Measurements from ENCODE around the gene KLHL22. TPM values are rescaled to one million over a fixed set of nuclear protein-coding genes. Genes with fewer than 3 reads are reported as not detected.
"Not testable (repeated sequence)": the region's sequence is repeated elsewhere in the genome, so short reads cannot be mapped to it uniquely, and the experiment has no call there.

KLHL22 gene
- total RNA-seq, 1 donor from 2014 or later = 58.4 TPM

DNA sequence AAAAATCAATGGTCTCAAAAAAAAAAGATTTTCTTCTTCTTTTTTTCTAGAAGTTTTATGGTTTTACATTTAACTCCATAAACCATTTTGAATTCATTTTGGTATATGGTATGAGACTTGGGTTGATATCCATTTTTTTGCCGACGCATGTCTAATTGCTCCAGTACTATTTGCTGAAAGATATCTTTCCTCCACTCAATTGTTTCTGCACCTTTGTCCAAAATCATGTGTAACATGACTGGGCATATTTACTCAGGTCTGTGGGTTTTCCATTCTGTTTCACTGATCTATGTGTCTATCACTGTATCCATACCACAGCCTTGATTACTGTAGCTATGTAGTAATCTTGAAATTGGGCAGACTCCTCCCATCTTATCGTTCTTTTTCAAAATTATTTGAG lies 42.4 kb downstream of the KLHL22 start:
- Mint-ChIP-seq H3K27me3 (ENCODE audit: low read depth) (no peaks in the 10 kb centered on the region), H3K9me3 (no peaks in the 10 kb centered on the region), H3K36me3 (peaks cover 34% of the 10 kb centered on the region), H3K27ac (no peak overlapping the region), H3K4me3 (no peak overlapping the region), H3K4me1 (peaks cover 9% of the 10 kb centered on the region)
- no peak for TF ChIP-seq CTCF (IDR thresholded peaks at IDR 0.05; ENCODE audit: unreplicated experiment)
- no peak for DNase-seq (ENCODE audit: low spot score in 2 of 2, unreplicated experiment in 2 of 2)

DNA sequence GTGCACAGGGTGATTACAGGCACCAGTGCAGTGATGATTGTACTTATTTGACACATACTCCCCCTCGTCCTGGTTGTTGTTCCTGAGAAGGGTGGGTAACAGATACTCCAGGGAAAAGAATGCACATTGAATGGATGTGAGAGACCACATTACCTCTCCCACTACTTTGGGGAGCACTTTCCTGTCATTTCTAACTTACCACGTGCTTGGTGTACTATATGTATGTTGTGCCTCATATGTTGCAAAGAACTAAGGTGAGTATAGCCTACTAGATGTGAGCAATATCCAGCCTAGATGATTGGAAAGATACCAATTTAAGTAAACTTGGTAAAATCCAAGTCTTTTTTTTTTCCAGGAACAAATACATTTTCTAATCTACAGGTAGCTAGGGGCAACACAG lies 43.7 kb downstream of the KLHL22 start:
- no peak for DNase-seq (ENCODE audit: low spot score in 2 of 2, unreplicated experiment in 2 of 2)
- H3K9me3 Mint-ChIP-seq = no peaks in the 10 kb centered on the region
- no peak overlapping the region for H3K4me3 Mint-ChIP-seq
- TF ChIP-seq CTCF (IDR thresholded peaks at IDR 0.05; ENCODE audit: unreplicated experiment) = no peak
- H3K27ac Mint-ChIP-seq = no peak overlapping the region
- H3K4me1 Mint-ChIP-seq = peaks cover 9% of the 10 kb centered on the region
- H3K27me3 Mint-ChIP-seq (ENCODE audit: low read depth) = no peaks in the 10 kb centered on the region
- H3K36me3 Mint-ChIP-seq = peaks cover 32% of the 10 kb centered on the region

DNA sequence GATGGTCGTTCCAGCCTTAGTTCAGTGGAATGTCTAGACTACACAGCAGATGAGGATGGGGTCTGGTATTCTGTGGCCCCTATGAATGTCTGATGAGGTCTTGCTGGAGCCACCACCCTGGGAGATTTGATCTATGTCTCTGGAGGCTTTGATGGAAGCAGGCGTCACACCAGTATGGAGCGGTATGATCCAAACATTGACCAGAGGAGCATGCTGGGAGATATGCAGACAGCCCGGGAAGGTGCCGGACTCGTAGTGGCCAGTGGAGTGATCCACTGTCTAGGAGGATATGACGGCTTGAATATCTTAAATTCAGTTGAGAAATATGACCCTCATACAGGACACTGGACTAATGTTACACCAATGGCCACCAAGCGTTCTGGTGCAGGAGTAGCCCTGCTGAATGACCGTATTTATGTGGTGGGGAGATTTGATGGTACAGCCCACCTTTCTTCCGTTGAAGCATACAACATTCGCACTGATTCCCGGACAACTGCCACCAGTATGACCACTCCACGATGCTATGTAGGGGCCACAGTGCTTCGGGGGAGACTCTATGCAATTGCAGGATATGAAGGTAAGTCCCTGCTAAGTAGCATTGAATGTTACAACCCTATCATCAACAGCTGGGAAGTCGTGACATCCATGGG lies 44.3 kb downstream of the KLHL22 start:
- H3K27me3 Mint-ChIP-seq (ENCODE audit: low read depth); DNase-seq (ENCODE audit: low spot score in 2 of 2, unreplicated experiment in 2 of 2); H3K4me1 Mint-ChIP-seq; H3K9me3 Mint-ChIP-seq; H3K27ac Mint-ChIP-seq; H3K4me3 Mint-ChIP-seq: not testable (repeated sequence)
- peaks cover 37% of the 10 kb centered on the region for H3K36me3 Mint-ChIP-seq

GRCh38 chr22:20450551-20450906 lies 45.1 kb downstream of the KLHL22 start:
- Mint-ChIP-seq H3K27me3 (ENCODE audit: low read depth) (no peaks in the 10 kb centered on the region), H3K4me1 (no peaks in the 10 kb centered on the region), H3K9me3 (no peaks in the 10 kb centered on the region), H3K36me3 (peaks cover 35% of the 10 kb centered on the region), H3K4me3 (no peak overlapping the region), H3K27ac (no peak overlapping the region)
- DNase-seq (ENCODE audit: low spot score in 2 of 2, unreplicated experiment in 2 of 2) = no peak
- TF ChIP-seq CTCF (IDR thresholded peaks at IDR 0.05; ENCODE audit: unreplicated experiment) = no peak

GRCh38 chr22:20449819-20450550 lies 45.6 kb downstream of the KLHL22 start:
- Mint-ChIP-seq H3K36me3 (peaks cover 31% of the 10 kb centered on the region), H3K27ac (no peak overlapping the region), H3K9me3 (no peaks in the 10 kb centered on the region), H3K27me3 (ENCODE audit: low read depth) (no peaks in the 10 kb centered on the region), H3K4me1 (no peaks in the 10 kb centered on the region), H3K4me3 (no peak overlapping the region)
- no peak for DNase-seq (ENCODE audit: low spot score in 2 of 2, unreplicated experiment in 2 of 2)
- TF ChIP-seq CTCF (IDR thresholded peaks at IDR 0.05; ENCODE audit: unreplicated experiment) = no peak

GRCh38 chr22:20448630-20449029 lies 47.0 kb downstream of the KLHL22 start:
- Mint-ChIP-seq H3K9me3 (no peaks in the 10 kb centered on the region), H3K36me3 (peaks cover 36% of the 10 kb centered on the region), H3K4me1 (no peaks in the 10 kb centered on the region), H3K4me3 (no peak overlapping the region), H3K27me3 (ENCODE audit: low read depth) (no peaks in the 10 kb centered on the region), H3K27ac (no peak overlapping the region)
- no peak for DNase-seq (ENCODE audit: low spot score in 2 of 2, unreplicated experiment in 2 of 2)
- TF ChIP-seq CTCF (IDR thresholded peaks at IDR 0.05; ENCODE audit: unreplicated experiment) = no peak

All from mesothelial cell of epicardium (in vitro differentiated cells).